HepG2 (cell line): ENCODE data around the gene PRR20G. TPM values are rescaled to one million over a fixed set of nuclear protein-coding genes. Genes with fewer than 3 reads are reported as not detected.

ENCODE experiments used
- ATAC-seq: fragments of 200-7000 bp; cut with Tn5 transposase; 3 replicates; pipeline ENCODE4 v1.9.1; 2020; ENCODE audit warnings: mild to moderate bottlenecking, moderate library complexity
- BruUV-seq: library from RNA; stranded (reverse); fragments of 400-500 nt; replicated peaks from 2 replicates; lab custom pipeline; 2021; lab: Mats Ljungman, UMichigan
- CTCF ChIA-PET: fragments of 300-600 bp; formaldehyde crosslinking; extraction: SDS; loops from one replicate; lab custom pipeline; 2021; ENCODE audit warnings: low total read pairs, inconsistent platforms, low intra/inter-chr PET ratio; lab: Yijun Ruan, JAX
- POLR2A ChIA-PET: fragments of 350-600 bp; sonication (Branson Sonifier 250); formaldehyde crosslinking; loops from one replicate; lab custom pipeline; 2020; ENCODE audit warnings: antibody characterized with exemption, inconsistent platforms; lab: Yijun Ruan, JAX
- DNase-seq: peaks from one replicate; pipeline ENCODE4 v3.0.0-alpha.2; 2015; ENCODE audit warnings: low spot score
- FAIRE-seq: peaks from 3 replicates; lab custom pipeline; 2011; peaks lifted over from hg19 to GRCh38; lab: Jason Lieb, UNC
- H2AFZ ChIP-seq: one replicate; pipeline ENCODE4 v1.6.1; 2011; ENCODE audit warnings: low read length, inconsistent platforms
- H3K27ac ChIP-seq: fragments of 300-600 bp; 3 replicates; pipeline ENCODE4 v1.8.0; 2011; ENCODE audit warnings: mixed run types, mild to moderate bottlenecking, mixed read lengths, low read length, inconsistent platforms; ENCODE audit not compliant: insufficient read depth; ENCODE audit errors: extremely low read length
- H3K27me3 ChIP-seq, 2 experiments: fragments of 200-600 bp in 1 of 2; 2 replicates in 1 of 2; 3 replicates in 1 of 2; pipeline versions ENCODE4 v1.6.0 to v1.8.0; 2011; ENCODE audit warnings: low read length in 2 of 2, mild to moderate bottlenecking in 2 of 2, moderate library complexity in 2 of 2, inconsistent platforms in 1 of 2; ENCODE audit not compliant: insufficient read depth in 2 of 2, control insufficient read depth in 1 of 2
- H3K36me3 ChIP-seq, 2 experiments: fragments of 200-600 bp in 1 of 2; replicated peaks in 1 of 2; 2 replicates in 1 of 2; 3 replicates in 1 of 2; pipeline versions ENCODE4 v1.5.1 to v1.8.0; 2011; ENCODE audit warnings: low read length in 2 of 2, inconsistent platforms in 1 of 2; ENCODE audit not compliant: insufficient read depth in 2 of 2, control insufficient read depth in 1 of 2
- H3K4me1 ChIP-seq: 2 replicates; pipeline ENCODE4 v1.5.1; 2012; ENCODE audit warnings: low read length, inconsistent platforms; ENCODE audit not compliant: insufficient read depth
- H3K4me2 ChIP-seq: 2 replicates; pipeline ENCODE4 v1.6.0; 2011; ENCODE audit warnings: low read depth, low read length, inconsistent platforms
- H3K4me3 ChIP-seq, 3 experiments: fragments of 200-600 bp in 1 of 3; sonication (generic), shearing (Covaris generic) in 1 of 3; replicated peaks in 1 of 3; 2 replicates each; pipeline ENCODE4 v1.5.1; 2011 to 2016; ENCODE audit warnings: low read length in 3 of 3, inconsistent platforms in 2 of 3, low read depth in 2 of 3, mild to moderate bottlenecking in 2 of 3, control low read depth in 1 of 3, mixed read lengths in 1 of 3; ENCODE audit not compliant: insufficient read depth in 1 of 3
- H3K79me2 ChIP-seq: one replicate; pipeline ENCODE4 v1.6.1; 2011; ENCODE audit warnings: low read length, inconsistent platforms; ENCODE audit not compliant: insufficient read depth
- H3K9ac ChIP-seq: 2 replicates; pipeline ENCODE4 v1.6.0; 2011; ENCODE audit warnings: mild to moderate bottlenecking, low read depth, low read length, inconsistent platforms; ENCODE audit not compliant: insufficient read depth
- H3K9me3 ChIP-seq: 2 replicates; pipeline ENCODE4 v1.5.1; 2012; ENCODE audit warnings: mild to moderate bottlenecking, low read length
- H4K20me1 ChIP-seq: 2 replicates; pipeline ENCODE4 v1.6.0; 2011; ENCODE audit warnings: inconsistent platforms, mild to moderate bottlenecking, low read length, moderate library complexity; ENCODE audit not compliant: insufficient read depth
- FOSL2 ChIP-seq: sonication (generic); formaldehyde crosslinking; IDR thresholded peaks from 2 replicates; pipeline ENCODE4 v1.4.0; 2020; ENCODE audit warnings: missing genetic modification reagents
- MZF1 ChIP-seq: sonication (generic); formaldehyde crosslinking; IDR thresholded peaks from 2 replicates; pipeline ENCODE4 v1.8.1; 2023; ENCODE audit warnings: mild to moderate bottlenecking, missing genetic modification reagents, borderline replicate concordance
- SOX13 ChIP-seq, 3 experiments: fragments of 450-650 bp in 1 of 3; sonication (generic) in 1 of 3; formaldehyde crosslinking in 1 of 3; IDR thresholded peaks in 2 of 3; conservative IDR thresholded peaks in 1 of 3; 2 replicates each; pipeline versions ENCODE4 v1.5.0 to v1.6.1; 2016 to 2020; ENCODE audit warnings: antibody characterized with exemption in 1 of 3, mild to moderate bottlenecking in 1 of 3, missing compliant biosample characterization in 1 of 3, missing genetic modification reagents in 1 of 3, moderate library complexity in 1 of 3
- SRSF9 ChIP-seq: fragments of 200-400 bp; formaldehyde crosslinking; IDR thresholded peaks from 2 replicates; pipeline ENCODE4 v1.6.1; 2018; ENCODE audit warnings: borderline replicate concordance, mild to moderate bottlenecking, low read depth, low read length; ENCODE audit not compliant: insufficient read depth, poor library complexity, severe bottlenecking
- TAF15 ChIP-seq: fragments of 200-400 bp; formaldehyde crosslinking; IDR thresholded peaks from one replicate; pipeline ENCODE4 v1.6.1; 2018; ENCODE audit warnings: mild to moderate bottlenecking, low read depth, low read length; ENCODE audit not compliant: poor library complexity, severe bottlenecking
- YEATS2 ChIP-seq: sonication (generic); formaldehyde crosslinking; IDR thresholded peaks from 2 replicates; pipeline ENCODE4 v1.4.0; 2020; ENCODE audit warnings: missing genetic modification reagents, borderline replicate concordance
- ZNF292 ChIP-seq: sonication (generic); formaldehyde crosslinking; IDR thresholded peaks from 2 replicates; pipeline ENCODE4 v1.8.1; 2022; ENCODE audit warnings: mild to moderate bottlenecking, low read depth, missing genetic modification reagents, borderline replicate concordance
- ZNF564 ChIP-seq: sonication (generic); formaldehyde crosslinking; IDR thresholded peaks from 2 replicates; pipeline ENCODE4 v1.8.1; 2023; ENCODE audit warnings: mild to moderate bottlenecking, missing genetic modification reagents
- in situ Hi-C: cut with HindIII; loops from 2 replicates; pipeline ENCODE4 v1.10.0; 2017; ENCODE audit warnings: low pct_unique_long_range_greater_than_20kb; ENCODE audit not compliant: extremely low pct_ligation_motif_present
- intact Hi-C: fragments of 100-400 bp; cut with micrococcal nuclease; formaldehyde crosslinking; loops from one replicate; pipeline ENCODE4 v1.10.0; 2022; ENCODE audit not compliant: unreplicated experiment
- polyA plus RNA-seq, 8 experiments: library from polyadenylated mRNA; depleted of rRNA in 3 of 8; stranded (reverse) in 7 of 8; unstranded in 1 of 8; fragments of >200 nt; fragmentation: Illumina TruSeq in 4 of 8; extraction: Trizol in 4 of 8; gene quantifications; 2 replicates each; pipeline versions ENCODE4 v1.2.1 to v1.2.3, GENCODE V29; 2011 to 2016; ENCODE audit warnings: low read depth in 4 of 8, missing spikeins in 1 of 8, mixed read lengths in 1 of 8; ENCODE audit not compliant: insufficient read depth in 1 of 8
- total RNA-seq, 5 experiments: library from RNA; depleted of rRNA; stranded (reverse); fragments of >200 nt; fragmentation: Illumina TruSeq; extraction: Trizol; gene quantifications; 2 replicates each; pipeline ENCODE4 v1.2.3, GENCODE V29; 2016; ENCODE audit warnings: low read depth in 1 of 5
- TF ChIP-seq, protein P1 (sequence below): sonication (generic); formaldehyde crosslinking; IDR thresholded peaks from 2 replicates; pipeline ENCODE4 v1.5.0; 2020; ENCODE audit warnings: missing genetic modification reagents
- TF ChIP-seq, protein P2 (sequence below): sonication (generic); formaldehyde crosslinking; IDR thresholded peaks from 2 replicates; pipeline ENCODE4 v1.9.0; 2021; ENCODE audit warnings: missing genetic modification reagents, borderline replicate concordance
- TF ChIP-seq, protein P3 (sequence below): sonication (generic); formaldehyde crosslinking; IDR thresholded peaks from 2 replicates; pipeline ENCODE4 v1.5.0; 2020; ENCODE audit warnings: mild to moderate bottlenecking, missing genetic modification reagents
- TF ChIP-seq, protein P4 (sequence below): sonication (generic); formaldehyde crosslinking; IDR thresholded peaks from 2 replicates; pipeline ENCODE4 v1.8.1; 2023; ENCODE audit warnings: mild to moderate bottlenecking, missing genetic modification reagents, borderline replicate concordance
- TF ChIP-seq, protein P5 (sequence below): sonication (generic); formaldehyde crosslinking; IDR thresholded peaks from 2 replicates; pipeline ENCODE4 v1.5.1; 2020; ENCODE audit warnings: mild to moderate bottlenecking, missing genetic modification reagents

PRR20G gene
- total and polyA plus RNA-seq, 2 of the 13 experiments (the other 11 are each of a cell fraction or from before 2014, with no cell fraction given), result not detected

DNA sequence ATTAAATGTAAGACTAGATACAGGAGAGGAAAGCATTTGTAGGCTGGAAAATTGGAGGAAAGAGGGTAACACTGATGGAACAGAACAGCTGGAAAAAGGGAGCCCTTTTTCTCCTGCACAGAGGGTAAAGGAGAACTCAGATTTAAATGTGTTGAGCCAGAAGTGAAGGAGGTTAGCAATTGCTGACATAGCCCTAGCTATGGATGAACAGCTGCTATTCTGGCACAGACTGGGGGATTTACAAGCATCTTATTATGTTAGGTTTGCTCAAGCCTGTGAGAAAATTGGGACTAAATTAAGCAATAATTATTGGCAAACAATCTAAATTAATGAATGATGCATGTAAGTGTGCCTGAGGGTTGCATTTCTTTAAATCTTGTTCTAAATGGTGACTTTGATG, 40.6 kb upstream of the PRR20G start (continued):
- TF ChIP-seq, protein P1, sequence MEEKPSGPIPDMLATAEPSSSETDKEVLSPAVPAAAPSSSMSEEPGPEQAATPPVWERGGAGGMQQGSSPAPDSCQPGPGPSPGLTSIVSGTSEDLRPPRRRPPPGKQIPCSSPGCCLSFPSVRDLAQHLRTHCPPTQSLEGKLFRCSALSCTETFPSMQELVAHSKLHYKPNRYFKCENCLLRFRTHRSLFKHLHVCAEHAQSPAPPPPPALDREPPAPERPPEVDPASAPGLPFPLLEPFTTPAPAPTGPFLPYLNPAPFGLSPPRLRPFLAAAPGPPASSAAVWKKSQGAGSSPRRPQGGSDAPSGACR, result no peak
- TF ChIP-seq FOSL2 (CRISPR knock-in tag), result no peak
- TF ChIP-seq, all 625 proteins: peak for 0

DNA sequence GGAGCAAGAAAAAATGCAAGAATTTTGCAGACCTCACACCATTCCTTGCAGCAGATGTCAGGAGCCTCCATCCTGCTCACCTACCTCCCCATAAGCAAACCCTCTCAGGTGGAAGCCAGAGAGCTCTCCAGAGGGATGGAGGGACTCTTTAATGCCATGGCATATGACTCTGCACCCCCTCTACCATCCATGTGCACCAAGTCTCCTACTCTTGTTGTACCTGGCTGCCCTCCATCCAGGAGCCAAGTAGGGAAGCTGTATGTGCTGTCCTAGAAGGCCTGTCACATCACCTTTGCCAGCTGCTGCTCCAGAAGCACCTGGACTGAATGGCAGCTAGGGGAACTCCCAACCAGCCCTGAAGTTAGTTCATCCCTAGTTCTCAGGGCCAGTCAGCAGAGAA, 38.5 kb upstream of the PRR20G start:
- Histone ChIP-seq H3K9ac (no peak overlapping the region), H3K27ac (no peak overlapping the region), H3K9me3 (peaks cover 14% of the 10 kb centered on the region; the same call in 1 of the 2 replicates), H3K27me3 (0 out of 5 replicates have a peak, but pooled peaks cover 0 to 5% of the 10 kb centered on the region in 2 experiments), H3K79me2 (no peaks in the 10 kb centered on the region), H4K20me1 (no peaks in the 10 kb centered on the region), H2AFZ (no peak overlapping the region), H3K36me3 (no peaks in the 10 kb centered on the region), H3K4me2 (no peak overlapping the region), H3K4me3 (no peak overlapping the region), H3K4me1 (no peaks in the 10 kb centered on the region)
- POLR2A ChIA-PET, result no interaction called here
- in situ Hi-C loops (no loop called here), intact Hi-C loops (no loop called here)
- ATAC-seq, result no peak
- no peak for FAIRE-seq
- BruUV-seq, result no TSS peak
- no peak for DNase-seq
- CTCF ChIA-PET, result no interaction called here
- TF ChIP-seq ZNF564 (CRISPR knock-in tag), result no peak
- TF ChIP-seq, protein P2, sequence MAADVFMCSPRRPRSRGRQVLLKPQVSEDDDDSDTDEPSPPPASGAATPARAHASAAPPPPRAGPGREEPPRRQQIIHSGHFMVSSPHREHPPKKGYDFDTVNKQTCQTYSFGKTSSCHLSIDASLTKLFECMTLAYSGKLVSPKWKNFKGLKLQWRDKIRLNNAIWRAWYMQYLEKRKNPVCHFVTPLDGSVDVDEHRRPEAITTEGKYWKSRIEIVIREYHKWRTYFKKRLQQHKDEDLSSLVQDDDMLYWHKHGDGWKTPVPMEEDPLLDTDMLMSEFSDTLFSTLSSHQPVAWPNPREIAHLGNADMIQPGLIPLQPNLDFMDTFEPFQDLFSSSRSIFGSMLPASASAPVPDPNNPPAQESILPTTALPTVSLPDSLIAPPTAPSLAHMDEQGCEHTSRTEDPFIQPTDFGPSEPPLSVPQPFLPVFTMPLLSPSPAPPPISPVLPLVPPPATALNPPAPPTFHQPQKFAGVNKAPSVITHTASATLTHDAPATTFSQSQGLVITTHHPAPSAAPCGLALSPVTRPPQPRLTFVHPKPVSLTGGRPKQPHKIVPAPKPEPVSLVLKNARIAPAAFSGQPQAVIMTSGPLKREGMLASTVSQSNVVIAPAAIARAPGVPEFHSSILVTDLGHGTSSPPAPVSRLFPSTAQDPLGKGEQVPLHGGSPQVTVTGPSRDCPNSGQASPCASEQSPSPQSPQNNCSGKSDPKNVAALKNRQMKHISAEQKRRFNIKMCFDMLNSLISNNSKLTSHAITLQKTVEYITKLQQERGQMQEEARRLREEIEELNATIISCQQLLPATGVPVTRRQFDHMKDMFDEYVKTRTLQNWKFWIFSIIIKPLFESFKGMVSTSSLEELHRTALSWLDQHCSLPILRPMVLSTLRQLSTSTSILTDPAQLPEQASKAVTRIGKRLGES (CRISPR knock-in tag), result no peak
- TF ChIP-seq, protein P3, sequence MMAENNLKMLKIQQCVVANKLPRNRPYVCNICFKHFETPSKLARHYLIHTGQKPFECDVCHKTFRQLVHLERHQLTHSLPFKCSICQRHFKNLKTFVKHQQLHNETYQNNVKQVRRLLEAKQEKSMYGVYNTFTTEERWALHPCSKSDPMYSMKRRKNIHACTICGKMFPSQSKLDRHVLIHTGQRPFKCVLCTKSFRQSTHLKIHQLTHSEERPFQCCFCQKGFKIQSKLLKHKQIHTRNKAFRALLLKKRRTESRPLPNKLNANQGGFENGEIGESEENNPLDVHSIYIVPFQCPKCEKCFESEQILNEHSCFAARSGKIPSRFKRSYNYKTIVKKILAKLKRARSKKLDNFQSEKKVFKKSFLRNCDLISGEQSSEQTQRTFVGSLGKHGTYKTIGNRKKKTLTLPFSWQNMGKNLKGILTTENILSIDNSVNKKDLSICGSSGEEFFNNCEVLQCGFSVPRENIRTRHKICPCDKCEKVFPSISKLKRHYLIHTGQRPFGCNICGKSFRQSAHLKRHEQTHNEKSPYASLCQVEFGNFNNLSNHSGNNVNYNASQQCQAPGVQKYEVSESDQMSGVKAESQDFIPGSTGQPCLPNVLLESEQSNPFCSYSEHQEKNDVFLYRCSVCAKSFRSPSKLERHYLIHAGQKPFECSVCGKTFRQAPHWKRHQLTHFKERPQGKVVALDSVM (CRISPR knock-in tag), result no peak
- TF ChIP-seq ZNF292 (CRISPR knock-in tag), result no peak
- no peak for TF ChIP-seq MZF1 (CRISPR knock-in tag)
- TF ChIP-seq YEATS2 (CRISPR knock-in tag), result no peak
- TF ChIP-seq, protein P4, sequence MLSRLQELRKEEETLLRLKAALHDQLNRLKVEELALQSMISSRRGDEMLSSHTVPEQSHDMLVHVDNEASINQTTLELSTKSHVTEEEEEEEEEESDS (CRISPR knock-in tag), result no peak
- TF ChIP-seq SRSF9, result no peak
- no peak for TF ChIP-seq SOX13 (IDR thresholded peaks at IDR 0.05)
- TF ChIP-seq SOX13 (CRISPR knock-in tag; conservative IDR thresholded peaks at IDR 0.05 in 1 of 2, IDR thresholded peaks at IDR 0.05 in 1 of 2), result no peak
- TF ChIP-seq, protein P5, sequence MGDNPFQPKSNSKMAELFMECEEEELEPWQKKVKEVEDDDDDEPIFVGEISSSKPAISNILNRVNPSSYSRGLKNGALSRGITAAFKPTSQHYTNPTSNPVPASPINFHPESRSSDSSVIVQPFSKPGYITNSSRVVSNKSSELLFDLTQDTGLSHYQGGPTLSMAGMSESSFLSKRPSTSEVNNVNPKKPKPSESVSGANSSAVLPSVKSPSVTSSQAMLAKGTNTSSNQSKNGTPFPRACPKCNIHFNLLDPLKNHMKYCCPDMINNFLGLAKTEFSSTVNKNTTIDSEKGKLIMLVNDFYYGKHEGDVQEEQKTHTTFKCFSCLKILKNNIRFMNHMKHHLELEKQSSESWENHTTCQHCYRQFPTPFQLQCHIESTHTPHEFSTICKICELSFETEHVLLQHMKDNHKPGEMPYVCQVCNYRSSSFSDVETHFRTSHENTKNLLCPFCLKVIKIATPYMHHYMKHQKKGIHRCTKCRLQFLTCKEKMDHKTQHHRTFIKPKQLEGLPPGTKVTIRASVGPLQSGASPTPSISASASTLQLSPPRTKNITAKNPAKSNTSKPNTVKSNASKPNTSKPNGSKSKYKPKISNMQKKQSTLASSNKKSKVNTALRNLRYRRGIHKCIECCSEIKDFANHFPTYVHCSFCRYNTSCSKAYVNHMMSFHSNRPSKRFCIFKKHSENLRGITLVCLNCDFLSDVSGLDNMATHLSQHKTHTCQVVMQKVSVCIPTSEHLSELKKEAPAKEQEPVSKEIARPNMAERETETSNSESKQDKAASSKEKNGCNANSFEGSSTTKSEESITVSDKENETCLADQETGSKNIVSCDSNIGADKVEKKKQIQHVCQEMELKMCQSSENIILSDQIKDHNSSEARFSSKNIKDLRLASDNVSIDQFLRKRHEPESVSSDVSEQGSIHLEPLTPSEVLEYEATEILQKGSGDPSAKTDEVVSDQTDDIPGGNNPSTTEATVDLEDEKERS, result no peak
- TF ChIP-seq TAF15, result no peak
